Measurements from ENCODE around the gene AGA.

DNA sequence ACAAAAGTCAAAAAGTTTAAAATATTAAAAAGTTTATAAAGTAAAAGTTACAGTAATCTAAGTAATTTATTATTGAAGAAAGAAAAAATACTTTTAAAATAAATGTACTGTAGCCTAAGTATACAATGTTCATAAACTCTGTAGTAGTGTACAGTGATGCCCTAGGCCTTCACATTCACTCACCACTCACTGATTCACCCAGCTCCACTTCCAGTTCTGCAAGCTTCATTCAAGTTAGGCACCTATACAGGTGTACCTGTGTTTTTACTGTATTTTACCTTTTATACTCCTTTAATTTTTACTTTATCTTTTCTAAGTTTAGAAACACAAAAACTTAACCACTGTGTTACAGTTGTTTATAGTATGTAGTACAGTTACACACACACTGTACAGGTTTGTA is 40.1 kb upstream of the AGA start:
- TF ChIP-seq, protein P1, sequence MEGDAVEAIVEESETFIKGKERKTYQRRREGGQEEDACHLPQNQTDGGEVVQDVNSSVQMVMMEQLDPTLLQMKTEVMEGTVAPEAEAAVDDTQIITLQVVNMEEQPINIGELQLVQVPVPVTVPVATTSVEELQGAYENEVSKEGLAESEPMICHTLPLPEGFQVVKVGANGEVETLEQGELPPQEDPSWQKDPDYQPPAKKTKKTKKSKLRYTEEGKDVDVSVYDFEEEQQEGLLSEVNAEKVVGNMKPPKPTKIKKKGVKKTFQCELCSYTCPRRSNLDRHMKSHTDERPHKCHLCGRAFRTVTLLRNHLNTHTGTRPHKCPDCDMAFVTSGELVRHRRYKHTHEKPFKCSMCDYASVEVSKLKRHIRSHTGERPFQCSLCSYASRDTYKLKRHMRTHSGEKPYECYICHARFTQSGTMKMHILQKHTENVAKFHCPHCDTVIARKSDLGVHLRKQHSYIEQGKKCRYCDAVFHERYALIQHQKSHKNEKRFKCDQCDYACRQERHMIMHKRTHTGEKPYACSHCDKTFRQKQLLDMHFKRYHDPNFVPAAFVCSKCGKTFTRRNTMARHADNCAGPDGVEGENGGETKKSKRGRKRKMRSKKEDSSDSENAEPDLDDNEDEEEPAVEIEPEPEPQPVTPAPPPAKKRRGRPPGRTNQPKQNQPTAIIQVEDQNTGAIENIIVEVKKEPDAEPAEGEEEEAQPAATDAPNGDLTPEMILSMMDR (IDR thresholded peaks at IDR 0.05; ENCODE audit: low read length), result no peak
- TF ChIP-seq EZH2 (IDR thresholded peaks at IDR 0.05; ENCODE audit: borderline replicate concordance, low read length), result no peak
